ENCODE measurements around the gene PHF12. TPM values are rescaled to one million over a fixed set of nuclear protein-coding genes. Genes with fewer than 3 reads are reported as not detected.

Gene PHF12
- total RNA-seq (2014; rRNA removed; shearing (Covaris generic)) = 13.9 and 14.7 TPM in 2 replicates
- polyA plus RNA-seq (2014; cell fraction: nucleus; rRNA removed) = 11.3 and 17.0 TPM in 2 replicates

- DNase-seq (ENCODE audit: extremely low read depth, low read depth) = peak; percentile 100
Measured at GRCh38 chr17:28951428-28951990, at the start of gene PHF12. Gene PHF12, minus strand, starts transcription at chr17:28951518. Its CDS starts 558 bp downstream, at chr17:28950960.

- DNase-seq (ENCODE audit: extremely low read depth, low read depth) = no peak
Measured at GRCh38 chr17:29000973-29001372, 49.7 kb upstream of the PHF12 start.

GRCh38 chr17:28999206-28999605 is 47.9 kb upstream of the PHF12 start:
- no peak for DNase-seq (ENCODE audit: extremely low read depth, low read depth)

- DNase-seq (ENCODE audit: extremely low read depth, low read depth) = no peak
Measured at GRCh38 chr17:28997806-28998205, 46.5 kb upstream of the PHF12 start.

- no peak for DNase-seq (ENCODE audit: extremely low read depth, low read depth)
Measured at GRCh38 chr17:28996554-28997096, 45.3 kb upstream of the PHF12 start.

GRCh38 chr17:28993645-28994426 is 42.5 kb upstream of the PHF12 start:
- DNase-seq (ENCODE audit: extremely low read depth, low read depth) = no peak

- DNase-seq (ENCODE audit: extremely low read depth, low read depth) = no peak
Measured at GRCh38 chr17:28992625-28993600, 41.6 kb upstream of the PHF12 start.

- no peak for DNase-seq (ENCODE audit: extremely low read depth, low read depth)
Measured at GRCh38 chr17:28992185-28992584, 40.9 kb upstream of the PHF12 start.

- DNase-seq (ENCODE audit: extremely low read depth, low read depth) = no peak
Measured at GRCh38 chr17:28991779-28992178, 40.5 kb upstream of the PHF12 start.

- no peak for DNase-seq (ENCODE audit: extremely low read depth, low read depth)
Measured at GRCh38 chr17:28989028-28989427, 37.7 kb upstream of the PHF12 start.

GRCh38 chr17:28988475-28988874 is 37.2 kb upstream of the PHF12 start:
- DNase-seq (ENCODE audit: extremely low read depth, low read depth) = no peak

- DNase-seq (ENCODE audit: extremely low read depth, low read depth) = no peak
Measured at GRCh38 chr17:28986714-28987655, 35.7 kb upstream of the PHF12 start.

GRCh38 chr17:28985950-28986713 is 34.8 kb upstream of the PHF12 start:
- no peak for DNase-seq (ENCODE audit: extremely low read depth, low read depth)

- DNase-seq (ENCODE audit: extremely low read depth, low read depth) = no peak
Measured at GRCh38 chr17:28983286-28984230, 32.2 kb upstream of the PHF12 start.

GRCh38 chr17:28982131-28982793 is 30.9 kb upstream of the PHF12 start:
- DNase-seq (ENCODE audit: extremely low read depth, low read depth) = no peak

GRCh38 chr17:28978356-28978964 is 27.1 kb upstream of the PHF12 start:
- no peak for DNase-seq (ENCODE audit: extremely low read depth, low read depth)
